DOHH2 (cell line): ENCODE data around the gene SECISBP2.

Source experiments
- CTCF ChIP-seq: fragments of 200-600 bp; sonication (generic); IDR thresholded peaks from one replicate; pipeline ENCODE4 v1.5.1; 2014; ENCODE audit warnings: antibody characterized with exemption, mild to moderate bottlenecking, low read depth, low read length; ENCODE audit not compliant: poor library complexity, severe bottlenecking
- EZH2phosphoT487 ChIP-seq: fragments of 200-600 bp; sonication (generic); IDR thresholded peaks from 2 replicates; pipeline ENCODE4 v1.6.1; 2017; ENCODE audit warnings: borderline replicate concordance, mild to moderate bottlenecking, antibody characterized with exemption, low read length, moderate library complexity, mixed read lengths

- TF ChIP-seq CTCF (no peak), EZH2phosphoT487 (no peak)
These were observed 72.3 kb downstream of the SECISBP2 start for GRCh38 chr9:89390578-89391116.
